H1 (cell line): ENCODE data around the gene TOMT. TPM values are rescaled to one million over a fixed set of nuclear protein-coding genes. Genes with fewer than 3 reads are reported as not detected.

Experiments used
- RXRA ChIP-seq: IDR thresholded peaks from 2 replicates; pipeline ENCODE4 v1.6.1; 2011; ENCODE audit warnings: low read depth, mild to moderate bottlenecking, low read length, moderate library complexity; ENCODE audit not compliant: insufficient read depth
- polyA plus RNA-seq, 7 experiments: library from polyadenylated mRNA; depleted of rRNA in 3 of 7; stranded (reverse) in 5 of 7; unstranded in 2 of 7; fragments of >200 nt in 5 of 7; fragments of 200-250 nt in 2 of 7; gene quantifications; 1 replicate in 5 of 7; 2 replicates in 1 of 7; 4 replicates in 1 of 7; pipeline versions ENCODE4 v1.2.1 to v1.2.3, GENCODE V29; 2011 to 2013; ENCODE audit warnings: missing spikeins in 2 of 7, mixed read lengths in 2 of 7
- total RNA-seq: library from RNA; stranded (reverse); fragmentation: NEBNext Ultra II Directional; extraction: Animal tissue kit (Norgen Biotek cat#: 25700); gene quantifications from 2 replicates; pipeline ENCODE4 v1.2.1, GENCODE V29; 2021

TOMT gene
- total and polyA plus RNA-seq, 2 of the 8 experiments (the other 6 are each of a cell fraction or from before 2014, with no cell fraction given) = 0.11 TPM; not detected in 1

GRCh38 chr11:72069200-72069599 lies 36.5 kb upstream of the TOMT start (continued):
- no peak for TF ChIP-seq RXRA
